HFF-Myc (cell line): ENCODE data around the gene NTF4.

ENCODE experiments used
- DNase-seq: peaks from one replicate; pipeline ENCODE4 v3.0.0-alpha.2; 2011; ENCODE audit warnings: low read depth; ENCODE audit errors: extremely low read depth
- H3K4me3 ChIP-seq: replicated peaks from 2 replicates; pipeline ENCODE4 v1.5.1; 2011; ENCODE audit warnings: low read depth, mild to moderate bottlenecking, control low read depth, low read length
- TF ChIP-seq, protein P1 (sequence below): IDR thresholded peaks from 2 replicates; pipeline ENCODE4 v1.5.1; 2012; ENCODE audit warnings: mild to moderate bottlenecking, low read depth, low read length, control low read depth; ENCODE audit errors: missing control alignments

Gene NTF4

DNA sequence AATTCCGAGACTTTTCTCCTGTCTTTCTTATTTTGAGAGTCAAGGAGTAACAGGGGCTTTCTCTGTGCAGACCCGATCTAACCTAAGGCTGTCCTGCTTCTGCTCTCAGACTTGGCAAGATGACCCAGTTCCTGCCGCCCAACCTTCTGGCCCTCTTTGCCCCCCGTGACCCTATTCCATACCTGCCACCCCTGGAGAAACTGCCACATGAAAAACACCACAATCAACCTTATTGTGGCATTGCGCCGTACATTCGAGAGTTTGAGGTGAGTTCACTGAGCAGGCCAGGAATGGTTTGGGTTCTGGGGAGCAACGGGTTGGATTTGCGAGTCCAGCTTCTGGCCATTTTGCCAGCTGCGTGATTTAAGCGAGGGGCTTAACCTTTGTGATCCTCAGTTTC is 21.7 kb upstream of the NTF4 start:
- peak overlapping the region; percentile 89 for H3K4me3 ChIP-seq
- DNase-seq: no peak
- TF ChIP-seq, protein P1, sequence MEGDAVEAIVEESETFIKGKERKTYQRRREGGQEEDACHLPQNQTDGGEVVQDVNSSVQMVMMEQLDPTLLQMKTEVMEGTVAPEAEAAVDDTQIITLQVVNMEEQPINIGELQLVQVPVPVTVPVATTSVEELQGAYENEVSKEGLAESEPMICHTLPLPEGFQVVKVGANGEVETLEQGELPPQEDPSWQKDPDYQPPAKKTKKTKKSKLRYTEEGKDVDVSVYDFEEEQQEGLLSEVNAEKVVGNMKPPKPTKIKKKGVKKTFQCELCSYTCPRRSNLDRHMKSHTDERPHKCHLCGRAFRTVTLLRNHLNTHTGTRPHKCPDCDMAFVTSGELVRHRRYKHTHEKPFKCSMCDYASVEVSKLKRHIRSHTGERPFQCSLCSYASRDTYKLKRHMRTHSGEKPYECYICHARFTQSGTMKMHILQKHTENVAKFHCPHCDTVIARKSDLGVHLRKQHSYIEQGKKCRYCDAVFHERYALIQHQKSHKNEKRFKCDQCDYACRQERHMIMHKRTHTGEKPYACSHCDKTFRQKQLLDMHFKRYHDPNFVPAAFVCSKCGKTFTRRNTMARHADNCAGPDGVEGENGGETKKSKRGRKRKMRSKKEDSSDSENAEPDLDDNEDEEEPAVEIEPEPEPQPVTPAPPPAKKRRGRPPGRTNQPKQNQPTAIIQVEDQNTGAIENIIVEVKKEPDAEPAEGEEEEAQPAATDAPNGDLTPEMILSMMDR: no peak

DNA sequence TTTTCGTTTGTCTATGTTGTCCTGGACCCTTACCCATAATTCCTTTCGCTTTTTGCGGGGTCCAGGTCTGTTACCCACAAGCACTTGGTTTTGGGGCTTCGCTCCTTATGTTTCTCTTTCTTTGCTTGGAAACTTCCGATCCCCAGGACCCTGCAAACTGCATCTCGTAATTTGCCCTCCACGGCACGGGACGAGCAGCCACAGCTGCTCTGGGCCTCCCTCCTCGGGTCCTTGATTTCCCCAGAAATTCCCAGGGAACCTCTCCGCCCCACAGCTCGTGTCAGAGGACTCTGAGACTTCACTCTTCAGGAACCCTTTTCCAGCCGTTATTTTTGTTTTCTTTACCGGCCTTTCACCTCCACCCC is 21.2 kb upstream of the NTF4 start:
- peak overlapping the region; percentile 89 for H3K4me3 ChIP-seq
- TF ChIP-seq, protein P1: no peak
- DNase-seq: no peak

DNA sequence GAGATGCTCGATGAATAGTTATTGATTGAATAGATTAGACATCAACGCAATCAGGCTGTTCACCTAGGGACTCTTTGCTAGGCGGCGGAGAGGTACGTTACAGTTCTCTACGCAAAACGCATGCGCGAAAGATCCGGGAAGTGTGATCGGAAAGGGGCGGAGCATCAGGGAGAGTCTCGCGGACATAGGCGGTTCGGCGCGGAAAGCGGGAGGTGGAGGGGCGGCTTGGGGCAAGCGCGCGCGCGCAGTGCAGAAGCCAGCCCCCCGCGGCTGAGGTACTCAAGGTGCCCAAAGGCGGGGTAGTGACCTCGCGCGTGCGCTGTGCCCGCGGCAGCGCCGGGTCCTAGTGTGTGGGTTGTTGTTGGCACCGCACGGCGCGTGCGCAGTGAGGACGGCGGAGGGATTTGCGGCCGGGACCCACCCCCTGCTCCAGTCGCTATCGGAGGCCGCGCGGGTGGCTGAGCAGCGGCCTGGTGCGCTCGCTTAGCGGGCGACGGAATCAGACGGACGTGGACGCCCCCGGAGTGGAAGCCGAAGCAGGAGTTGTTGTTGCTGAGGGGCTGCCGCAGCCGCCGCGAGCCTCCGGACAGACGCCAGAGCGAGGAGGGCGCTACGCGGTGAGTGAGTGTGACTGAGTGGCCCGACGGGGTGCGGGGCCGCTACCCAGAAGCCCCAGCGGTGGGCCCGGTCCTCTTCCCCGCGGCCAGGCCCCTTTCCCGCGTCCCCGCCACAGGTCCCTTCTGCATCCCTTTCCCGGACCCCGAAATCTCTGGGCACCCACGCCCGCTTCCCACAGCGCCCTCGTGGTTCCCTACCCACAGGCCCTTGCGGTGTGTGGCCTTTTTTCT is 20.6 kb upstream of the NTF4 start, which contains the start of gene SNRNP70:
Gene SNRNP70 (plus strand): TSS at position 432 of the 848 bp plus-strand sequence. CDS start 964 bp downstream, outside the sequence.
- TF ChIP-seq, protein P1: no peak
- peak; percentile 90 for DNase-seq
- peak within 1 kb of the TSS; percentile 89 for H3K4me3 ChIP-seq

DNA sequence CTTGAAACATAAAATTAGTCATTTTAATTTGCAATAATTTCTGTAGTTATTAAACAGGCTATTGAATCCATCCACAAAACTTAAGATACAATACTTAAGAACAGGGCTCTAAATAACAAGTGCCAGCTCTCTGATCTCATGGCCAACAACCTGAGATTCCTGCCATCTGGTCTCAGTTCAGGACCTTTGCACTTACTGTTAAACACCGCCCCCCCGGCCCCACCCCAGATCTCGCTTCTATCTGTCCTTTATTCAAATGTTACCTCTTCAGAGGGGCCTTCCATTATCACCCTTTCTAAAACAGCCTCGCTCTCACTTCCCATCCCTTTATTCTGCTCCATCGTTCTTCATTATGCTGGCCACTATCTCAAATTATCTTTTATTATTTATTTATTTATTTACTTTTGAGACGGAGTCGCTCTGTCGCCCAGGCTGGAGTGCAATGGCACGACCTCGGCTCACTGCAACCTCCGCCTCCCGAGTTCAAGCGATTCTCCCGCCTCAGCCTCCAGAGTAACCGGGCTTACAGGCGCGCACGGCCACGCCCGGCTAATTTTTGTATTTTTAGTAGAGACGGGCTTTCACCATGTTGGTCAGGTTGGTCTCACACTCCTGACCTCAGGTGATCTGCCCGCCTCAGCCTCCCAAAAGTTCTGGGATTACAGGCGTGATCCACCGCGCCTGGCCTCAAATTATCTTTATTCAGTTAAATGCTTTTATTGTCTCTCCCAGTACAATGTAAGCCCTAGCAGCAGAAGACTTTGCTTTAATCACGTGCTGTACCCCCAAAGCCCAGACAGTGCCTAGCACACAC is 19.8 kb upstream of the NTF4 start:
- no peak for DNase-seq
- peak overlapping the region; percentile 89 for H3K4me3 ChIP-seq
- TF ChIP-seq, protein P1: no peak

DNA sequence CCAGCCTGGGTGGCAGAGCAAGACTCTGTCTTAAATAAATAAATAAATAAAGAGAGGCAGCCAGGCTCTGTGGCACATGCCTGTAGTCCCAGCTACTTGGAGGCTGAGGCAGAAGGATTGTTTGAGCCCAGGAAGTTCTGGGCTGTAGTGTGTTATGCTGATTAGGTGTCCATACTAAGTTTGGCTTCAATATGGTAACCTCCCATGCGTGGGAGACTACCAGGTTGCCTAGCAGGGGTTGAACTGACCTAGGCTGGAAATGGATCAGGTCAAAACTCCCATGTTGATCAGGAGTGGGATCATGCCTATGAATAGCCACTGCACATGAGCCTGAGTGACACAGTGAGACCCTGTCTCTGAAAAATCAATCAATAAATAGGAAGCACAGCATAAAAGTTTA is 16.7 kb upstream of the NTF4 start:
- DNase-seq: no peak
- TF ChIP-seq, protein P1: no peak
- H3K4me3 ChIP-seq: no peak overlapping the region

DNA sequence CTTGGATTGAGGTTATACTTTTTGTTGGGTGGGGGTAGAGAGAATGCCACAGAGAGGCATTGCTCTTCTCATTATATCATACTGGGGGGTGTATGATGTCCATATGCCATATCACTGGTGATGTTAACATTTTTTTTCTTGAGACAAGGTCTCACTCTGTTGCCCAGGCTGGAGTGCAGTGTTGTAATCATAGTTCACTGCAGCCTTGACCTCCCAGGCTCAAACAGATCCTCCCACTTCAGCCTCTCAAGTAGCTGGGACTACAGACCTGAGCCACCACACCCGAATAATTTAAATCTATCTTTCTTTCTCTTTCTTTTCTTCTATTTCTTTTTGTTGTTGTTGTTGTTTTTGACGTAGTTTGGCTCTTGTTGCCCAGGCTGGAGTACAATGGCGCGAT is 15.8 kb upstream of the NTF4 start:
- H3K4me3 ChIP-seq: no peak overlapping the region
- DNase-seq: no peak
- TF ChIP-seq, protein P1: no peak
